GM10266 (cell line): Measurements from ENCODE around the gene CTNNA3.
A peak's percentile ranks its signal among the peaks of the same experiment; 100 is the strongest.

ENCODE experiments used
- DNase-seq: peaks from one replicate; pipeline ENCODE4 v3.0.0; 2012; ENCODE audit errors: extremely low spot score
- CTCF ChIP-seq: IDR thresholded peaks from 2 replicates; pipeline ENCODE4 v1.5.1; 2012; ENCODE audit warnings: mild to moderate bottlenecking, low read depth; ENCODE audit not compliant: control insufficient read depth, insufficient read depth; ENCODE audit errors: missing control alignments

The CTNNA3 gene

DNA sequence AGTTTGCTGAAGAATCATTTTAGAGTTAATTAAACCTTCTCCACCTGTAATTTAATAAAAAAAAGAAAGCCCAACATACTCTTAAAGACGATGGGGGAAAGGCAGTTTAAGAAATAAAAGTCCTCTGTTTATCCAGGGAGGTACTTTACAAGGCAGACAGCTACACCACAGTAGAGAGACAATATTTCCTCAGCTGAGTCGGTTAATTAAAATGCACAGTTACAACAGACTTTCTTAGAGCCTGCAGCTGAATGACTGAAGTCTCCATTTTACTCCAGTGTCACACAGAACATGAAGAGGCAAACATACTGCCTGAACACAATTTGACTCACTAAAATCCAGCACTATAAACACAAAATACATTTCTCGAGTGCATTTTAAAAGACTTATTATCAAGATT lies 755.0 kb downstream of the CTNNA3 start:
- no peak for DNase-seq
- TF ChIP-seq CTCF, result no peak

DNA sequence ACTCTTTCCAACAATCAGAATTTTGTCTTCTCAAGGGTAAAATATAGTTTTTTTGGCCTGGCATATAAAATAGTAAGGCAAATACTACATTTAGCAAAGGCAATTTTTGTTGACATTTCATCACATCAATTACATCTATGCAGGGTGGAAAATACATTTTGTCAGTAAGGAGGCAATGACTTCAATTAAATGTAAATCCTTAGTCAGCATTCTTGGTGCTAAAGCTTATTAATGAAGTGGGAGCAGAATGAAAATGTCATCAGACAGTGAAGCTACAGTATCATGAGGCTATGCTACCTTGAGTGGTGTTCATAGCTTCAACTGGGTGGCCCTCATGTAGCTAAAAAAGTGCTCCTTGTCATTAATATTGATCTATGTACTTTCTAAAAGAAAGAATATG lies 761.3 kb downstream of the CTNNA3 start:
- no peak for TF ChIP-seq CTCF
- DNase-seq, result no peak

DNA sequence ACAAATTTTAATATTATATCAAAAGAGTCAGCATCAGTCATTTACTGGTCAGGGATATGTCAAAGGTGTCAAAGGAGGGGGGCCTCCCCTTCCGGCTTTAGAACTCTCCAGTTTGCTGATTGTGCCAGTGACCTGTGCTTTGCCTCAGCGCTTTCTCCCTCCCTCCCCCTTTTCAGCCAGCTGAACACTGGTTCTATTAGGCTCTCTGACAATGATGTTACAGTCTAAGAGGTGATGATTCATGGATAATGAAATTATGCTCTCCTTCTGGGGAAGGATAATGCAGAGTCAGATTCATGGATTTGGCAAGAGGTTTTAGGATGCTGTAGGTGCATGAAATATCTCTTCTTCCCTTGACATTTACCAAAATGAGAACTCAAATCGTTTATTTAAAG lies 764.0 kb downstream of the CTNNA3 start:
- no peak for TF ChIP-seq CTCF
- no peak for DNase-seq

GRCh38 chr10:66931340-66931948 lies 764.6 kb downstream of the CTNNA3 start:
- TF ChIP-seq CTCF, result peak; percentile 83
- peak; percentile 10 for DNase-seq

GRCh38 chr10:66929375-66929774 lies 766.6 kb downstream of the CTNNA3 start:
- no peak for TF ChIP-seq CTCF
- DNase-seq, result no peak

DNA sequence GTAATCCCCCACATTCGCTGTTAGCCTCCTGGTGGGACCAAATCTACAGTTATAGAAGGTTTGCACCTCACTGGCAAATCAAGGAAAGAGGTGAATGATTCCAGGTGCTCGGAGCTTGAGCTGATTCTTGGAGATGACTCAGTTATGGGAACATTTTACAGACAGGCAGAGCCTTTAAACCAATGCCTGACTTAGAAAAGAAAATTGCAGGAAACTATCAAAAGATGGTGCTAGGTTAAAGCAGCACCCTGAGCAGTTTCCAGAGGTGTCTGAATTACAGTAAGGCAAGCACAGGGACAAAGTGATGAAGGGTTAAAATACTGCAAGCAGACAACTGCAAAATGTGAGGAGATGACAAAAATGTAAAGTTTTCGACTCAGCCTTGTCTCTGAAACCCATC lies 767.2 kb downstream of the CTNNA3 start:
- TF ChIP-seq CTCF, result no peak
- no peak for DNase-seq

DNA sequence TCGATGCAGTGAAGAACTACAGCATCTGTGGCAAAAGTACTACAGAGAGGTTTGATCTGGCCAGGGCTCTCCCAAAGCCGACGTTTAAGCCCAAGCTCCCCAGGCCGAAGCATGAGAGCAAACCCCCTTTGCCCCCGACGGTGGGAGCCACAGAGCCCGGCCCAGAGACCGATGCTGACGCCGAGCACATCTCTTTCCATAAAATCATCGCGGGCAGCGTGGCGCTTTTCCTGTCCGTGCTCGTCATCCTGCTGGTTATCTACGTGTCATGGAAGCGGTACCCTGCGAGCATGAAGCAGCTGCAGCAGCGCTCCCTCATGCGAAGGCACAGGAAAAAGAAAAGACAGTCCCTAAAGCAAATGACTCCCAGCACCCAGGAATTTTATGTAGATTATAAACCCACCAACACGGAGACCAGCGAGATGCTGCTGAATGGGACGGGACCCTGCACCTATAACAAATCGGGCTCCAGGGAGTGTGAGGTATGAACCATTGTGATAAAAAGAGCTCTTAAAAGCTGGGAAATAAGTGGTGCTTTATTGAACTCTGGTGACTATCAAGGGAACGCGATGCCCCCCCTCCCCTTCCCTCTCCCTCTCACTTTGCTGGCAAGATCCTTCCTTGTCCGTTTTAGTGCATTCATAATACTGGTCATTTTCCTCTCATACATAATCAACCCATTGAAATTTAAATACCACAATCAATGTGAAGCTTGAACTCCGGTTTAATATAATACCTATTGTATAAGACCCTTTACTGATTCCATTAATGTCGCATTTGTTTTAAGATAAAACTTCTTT lies 767.8 kb downstream of the CTNNA3 start:
- TF ChIP-seq CTCF, result no peak
- DNase-seq, result no peak
